IgD-negative memory B cell (primary cell): ENCODE data around the gene LTN1. TPM values are rescaled to one million over a fixed set of nuclear protein-coding genes. Genes with fewer than 3 reads are reported as not detected.
"Not testable (repeated sequence)": the region's sequence is repeated elsewhere in the genome, so short reads cannot be mapped to it uniquely, and the experiment has no call there.

Experiments
- H3K27ac Mint-ChIP-seq, 3 donors: one replicate each; pipeline ENCODE4 v1.8.0; 2020 to 2022; ENCODE audit warnings: mild to moderate bottlenecking in 3 of 3, mixed read lengths in 3 of 3, moderate library complexity in 1 of 3
- H3K27me3 Mint-ChIP-seq: one replicate; pipeline ENCODE4 v1.8.0; 2021; ENCODE audit warnings: mixed read lengths
- H3K36me3 Mint-ChIP-seq: one replicate; pipeline ENCODE4 v1.8.0; 2020; ENCODE audit warnings: mild to moderate bottlenecking, mixed read lengths
- H3K4me1 Mint-ChIP-seq, 3 donors: one replicate each; pipeline ENCODE4 v1.8.0; 2020 to 2022; ENCODE audit warnings: mixed read lengths in 3 of 3, mild to moderate bottlenecking in 1 of 3
- H3K4me3 Mint-ChIP-seq, 4 donors: one replicate each; pipeline ENCODE4 v1.8.0; 2020 to 2022; ENCODE audit warnings: mild to moderate bottlenecking in 4 of 4, mixed read lengths in 4 of 4, moderate library complexity in 3 of 4
- H3K9me3 Mint-ChIP-seq, 3 donors: one replicate each; pipeline ENCODE4 v1.8.0; 2020 to 2021; ENCODE audit warnings: mixed read lengths in 3 of 3, mild to moderate bottlenecking in 1 of 3
- polyA plus RNA-seq: library from polyadenylated mRNA; unstranded; fragments of 300-500 nt; fragmentation: Illumina TruSeq; gene quantifications from one replicate; pipeline ENCODE4 v1.2.3, GENCODE V29; 2021

The LTN1 gene
- polyA plus RNA-seq, 1 donor from 2014 or later = 15.6 TPM

- peaks cover 0 to 2% (median 0%) of the 10 kb centered on the region in 3 donors for H3K4me1 Mint-ChIP-seq
- H3K9me3 Mint-ChIP-seq = no peaks in the 10 kb centered on the region
- H3K27me3 Mint-ChIP-seq = no peaks in the 10 kb centered on the region
- H3K27ac Mint-ChIP-seq = peak overlapping the region in 1 of 3 donors; percentile 57
- peaks cover 14% of the 10 kb centered on the region for H3K36me3 Mint-ChIP-seq
- H3K4me3 Mint-ChIP-seq = no peak overlapping the region
Observed at GRCh38 chr21:28962465-28962864, 30.2 kb downstream of the LTN1 start.

GRCh38 chr21:28961927-28962326, 30.8 kb downstream of the LTN1 start:
- Mint-ChIP-seq H3K4me3 (no peak overlapping the region), H3K9me3 (no peaks in the 10 kb centered on the region), H3K27me3 (no peaks in the 10 kb centered on the region), H3K27ac (no peak overlapping the region), H3K4me1 (peaks cover 0 to 2% (median 0%) of the 10 kb centered on the region in 3 donors), H3K36me3 (peaks cover 14% of the 10 kb centered on the region)

DNA sequence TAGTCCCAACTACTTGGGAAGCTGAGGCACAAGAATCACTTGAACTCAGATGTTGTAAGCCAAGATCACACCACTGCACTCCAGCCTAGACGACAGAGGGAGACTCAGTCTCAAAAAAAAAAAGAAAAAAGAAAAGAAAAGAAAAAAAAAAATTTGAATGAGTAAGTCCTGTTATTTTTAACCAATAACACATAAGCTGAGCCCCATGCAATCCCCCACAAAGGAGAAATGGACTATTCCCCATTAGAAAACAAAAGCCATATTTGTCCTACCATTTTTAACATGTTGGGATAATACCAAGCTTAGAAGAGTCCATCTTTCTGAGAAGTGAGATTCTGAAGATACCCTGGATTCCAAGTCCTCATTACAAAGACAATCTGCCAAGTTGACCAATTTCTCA, 32.4 kb downstream of the LTN1 start:
- Mint-ChIP-seq H3K36me3 (peaks cover 13% of the 10 kb centered on the region), H3K4me3 (no peak overlapping the region), H3K4me1 (peaks cover 0 to 2% (median 0%) of the 10 kb centered on the region in 3 donors), H3K27ac (no peak overlapping the region), H3K27me3 (no peaks in the 10 kb centered on the region), H3K9me3 (no peaks in the 10 kb centered on the region)

DNA sequence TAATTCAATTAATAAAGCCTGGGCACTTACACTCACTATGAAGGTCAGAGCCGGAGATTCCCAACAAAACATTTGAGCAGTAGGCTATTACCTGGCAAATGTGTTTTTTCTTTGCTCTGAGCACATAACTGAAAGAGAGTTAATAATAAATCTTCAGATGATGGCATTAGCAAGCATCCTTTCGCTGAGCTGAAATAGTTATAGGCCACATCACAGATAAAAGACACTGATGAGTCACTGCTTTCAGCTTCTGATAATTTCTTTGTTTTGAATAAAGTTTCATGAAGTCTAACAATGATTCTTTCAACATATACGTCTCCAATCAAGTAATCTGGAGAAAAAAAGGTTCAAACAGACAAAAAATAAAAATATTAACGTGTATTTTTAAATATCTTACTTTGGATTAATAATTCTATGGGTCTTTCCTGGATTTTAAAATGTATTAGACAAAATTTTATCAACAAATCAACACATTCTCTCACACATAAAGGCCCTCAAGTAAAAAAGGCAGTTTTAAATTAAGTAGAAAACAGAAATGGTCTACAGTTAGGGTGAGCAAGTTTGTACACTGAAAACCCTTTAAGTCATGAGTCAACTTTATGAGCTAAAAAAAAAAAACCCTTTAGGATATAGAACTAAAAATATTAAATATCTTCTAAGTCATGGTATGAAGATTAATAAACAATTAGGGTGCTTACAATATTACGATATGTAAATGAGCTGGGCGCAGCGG, 33.1 kb downstream of the LTN1 start:
- peaks cover 0 to 3% (median 0%) of the 10 kb centered on the region in 3 donors for H3K4me1 Mint-ChIP-seq
- no peak overlapping the region for H3K4me3 Mint-ChIP-seq
- peaks cover 13% of the 10 kb centered on the region for H3K36me3 Mint-ChIP-seq
- H3K9me3 Mint-ChIP-seq = no peaks in the 10 kb centered on the region
- no peak overlapping the region for H3K27ac Mint-ChIP-seq
- H3K27me3 Mint-ChIP-seq = no peaks in the 10 kb centered on the region

DNA sequence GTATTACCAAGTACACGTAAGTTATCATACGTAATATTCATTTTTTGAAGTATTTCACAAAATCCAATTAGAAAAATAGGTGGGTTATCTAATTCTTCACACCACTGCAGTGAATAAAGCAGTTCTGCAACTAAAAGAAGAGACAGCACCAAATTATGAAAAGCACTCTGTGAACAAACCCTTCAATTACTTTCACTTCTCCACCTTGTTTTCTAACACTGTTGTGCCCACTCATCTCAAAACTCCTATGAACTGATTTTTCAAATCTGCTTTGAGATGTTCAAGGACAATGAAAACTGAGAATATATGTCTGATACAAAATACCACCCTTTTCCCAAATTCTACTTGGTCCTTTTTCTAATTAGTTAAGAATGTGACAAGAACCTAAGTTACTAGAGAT, 39.4 kb downstream of the LTN1 start:
- Mint-ChIP-seq H3K4me3 (no peak overlapping the region), H3K9me3 (no peaks in the 10 kb centered on the region), H3K27ac (no peak overlapping the region), H3K27me3 (no peaks in the 10 kb centered on the region), H3K36me3 (peaks cover 4% of the 10 kb centered on the region), H3K4me1 (peaks cover 0 to 2% (median 0%) of the 10 kb centered on the region in 3 donors)

- Mint-ChIP-seq H3K4me1 (peaks cover 0 to 2% (median 0%) of the 10 kb centered on the region in 3 donors), H3K9me3 (no peaks in the 10 kb centered on the region), H3K27ac (no peak overlapping the region), H3K4me3 (no peak overlapping the region), H3K27me3 (no peaks in the 10 kb centered on the region), H3K36me3 (peaks cover 4% of the 10 kb centered on the region)
Observed at GRCh38 chr21:28952686-28953085, 40.0 kb downstream of the LTN1 start.

GRCh38 chr21:28949318-28949717, 43.4 kb downstream of the LTN1 start:
- Mint-ChIP-seq H3K27ac (no peak overlapping the region), H3K36me3 (peaks cover 5% of the 10 kb centered on the region), H3K9me3 (no peaks in the 10 kb centered on the region), H3K4me1 (no peaks in the 10 kb centered on the region), H3K27me3 (no peaks in the 10 kb centered on the region), H3K4me3 (no peak overlapping the region)

GRCh38 chr21:28944296-28944695, 48.4 kb downstream of the LTN1 start:
- H3K4me1 Mint-ChIP-seq = no peaks in the 10 kb centered on the region
- H3K27me3 Mint-ChIP-seq = no peaks in the 10 kb centered on the region
- H3K4me3 Mint-ChIP-seq = no peak overlapping the region
- peaks cover 8% of the 10 kb centered on the region for H3K36me3 Mint-ChIP-seq
- no peak overlapping the region for H3K27ac Mint-ChIP-seq
- H3K9me3 Mint-ChIP-seq = no peaks in the 10 kb centered on the region

DNA sequence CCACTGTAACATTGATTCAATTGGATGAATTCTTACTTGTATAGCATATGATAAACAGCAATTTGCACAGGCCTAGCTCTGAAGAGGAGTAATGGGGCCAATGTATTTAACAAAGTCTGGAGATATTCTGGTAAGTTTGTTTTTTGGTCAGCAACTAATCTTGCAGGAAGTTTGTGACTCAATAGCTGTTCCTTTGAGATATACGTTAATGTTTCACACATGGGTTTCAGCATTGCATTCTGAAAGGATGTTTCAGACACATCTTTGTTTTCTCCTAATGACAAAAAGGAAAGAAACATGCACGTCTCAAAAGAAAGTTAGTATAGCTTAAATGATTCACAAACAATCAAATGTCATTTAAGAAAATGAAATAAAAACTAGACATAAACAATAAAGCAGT, 49.0 kb downstream of the LTN1 start:
- no peaks in the 10 kb centered on the region for H3K27me3 Mint-ChIP-seq
- H3K4me1 Mint-ChIP-seq = no peaks in the 10 kb centered on the region
- H3K4me3 Mint-ChIP-seq = no peak overlapping the region
- H3K36me3 Mint-ChIP-seq = peaks cover 8% of the 10 kb centered on the region
- no peak overlapping the region for H3K27ac Mint-ChIP-seq
- no peaks in the 10 kb centered on the region for H3K9me3 Mint-ChIP-seq

- peaks cover 16% of the 10 kb centered on the region for H3K36me3 Mint-ChIP-seq
- no peak overlapping the region for H3K4me3 Mint-ChIP-seq
- H3K27ac Mint-ChIP-seq = peak overlapping the region in 1 of 3 donors; percentile 77
- no peaks in the 10 kb centered on the region for H3K27me3 Mint-ChIP-seq
- no peaks in the 10 kb centered on the region for H3K4me1 Mint-ChIP-seq
- no peaks in the 10 kb centered on the region for H3K9me3 Mint-ChIP-seq
Observed at GRCh38 chr21:28938726-28939125, 54.0 kb downstream of the LTN1 start.

GRCh38 chr21:28937737-28938136, 54.9 kb downstream of the LTN1 start:
- Mint-ChIP-seq H3K27me3 (no peaks in the 10 kb centered on the region), H3K4me3 (no peak overlapping the region), H3K27ac (no peak overlapping the region), H3K4me1 (no peaks in the 10 kb centered on the region), H3K9me3 (no peaks in the 10 kb centered on the region), H3K36me3 (peaks cover 15% of the 10 kb centered on the region)

GRCh38 chr21:28936721-28937120, 56.0 kb downstream of the LTN1 start:
- no peak overlapping the region for H3K4me3 Mint-ChIP-seq
- no peaks in the 10 kb centered on the region for H3K9me3 Mint-ChIP-seq
- no peak overlapping the region for H3K27ac Mint-ChIP-seq
- H3K4me1 Mint-ChIP-seq = no peaks in the 10 kb centered on the region
- H3K27me3 Mint-ChIP-seq = no peaks in the 10 kb centered on the region
- H3K36me3 Mint-ChIP-seq = peaks cover 14% of the 10 kb centered on the region

DNA sequence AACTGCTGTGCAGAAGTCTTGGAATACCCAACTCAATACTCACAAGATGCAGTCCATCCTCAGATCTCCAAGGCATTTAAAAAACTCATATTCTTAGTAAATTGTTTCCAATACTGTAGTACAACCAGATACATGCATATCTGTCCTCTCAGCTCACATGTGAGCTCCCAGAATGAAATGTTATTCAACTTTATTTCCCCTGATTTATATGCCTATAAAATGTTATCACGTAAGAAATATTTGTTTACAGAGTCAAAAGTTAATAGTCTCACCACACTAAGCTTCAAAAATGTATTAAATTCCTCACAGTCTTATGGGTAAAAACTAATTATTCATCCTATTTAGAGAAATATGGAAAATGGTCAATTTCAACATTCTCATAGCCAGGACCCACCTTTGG, 56.6 kb downstream of the LTN1 start:
- H3K27me3 Mint-ChIP-seq = no peaks in the 10 kb centered on the region
- no peak overlapping the region for H3K4me3 Mint-ChIP-seq
- H3K9me3 Mint-ChIP-seq = no peaks in the 10 kb centered on the region
- H3K4me1 Mint-ChIP-seq = no peaks in the 10 kb centered on the region
- peaks cover 14% of the 10 kb centered on the region for H3K36me3 Mint-ChIP-seq
- H3K27ac Mint-ChIP-seq = no peak overlapping the region

DNA sequence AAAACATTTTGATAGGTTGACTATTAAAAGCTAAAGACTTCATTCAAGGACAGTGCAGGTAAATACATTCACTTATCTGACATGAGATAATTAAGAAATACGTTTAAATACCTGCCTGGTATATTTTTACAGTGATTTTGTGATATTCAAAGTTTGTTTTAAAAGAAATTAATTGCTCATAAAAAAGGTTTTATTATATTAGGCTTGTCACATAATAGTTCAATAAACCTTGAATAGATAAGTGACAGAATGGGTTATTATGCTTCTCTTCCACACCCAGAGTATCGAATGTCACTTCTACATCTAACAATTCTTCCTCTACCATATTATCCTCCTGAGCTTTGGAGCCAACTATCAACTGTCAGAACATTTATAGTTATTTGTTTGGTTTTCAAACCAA, 60.0 kb downstream of the LTN1 start:
- peaks cover 23% of the 10 kb centered on the region for H3K36me3 Mint-ChIP-seq
- no peak overlapping the region for H3K27ac Mint-ChIP-seq
- no peak overlapping the region for H3K4me3 Mint-ChIP-seq
- H3K27me3 Mint-ChIP-seq = no peaks in the 10 kb centered on the region
- no peaks in the 10 kb centered on the region for H3K4me1 Mint-ChIP-seq
- H3K9me3 Mint-ChIP-seq = no peaks in the 10 kb centered on the region

DNA sequence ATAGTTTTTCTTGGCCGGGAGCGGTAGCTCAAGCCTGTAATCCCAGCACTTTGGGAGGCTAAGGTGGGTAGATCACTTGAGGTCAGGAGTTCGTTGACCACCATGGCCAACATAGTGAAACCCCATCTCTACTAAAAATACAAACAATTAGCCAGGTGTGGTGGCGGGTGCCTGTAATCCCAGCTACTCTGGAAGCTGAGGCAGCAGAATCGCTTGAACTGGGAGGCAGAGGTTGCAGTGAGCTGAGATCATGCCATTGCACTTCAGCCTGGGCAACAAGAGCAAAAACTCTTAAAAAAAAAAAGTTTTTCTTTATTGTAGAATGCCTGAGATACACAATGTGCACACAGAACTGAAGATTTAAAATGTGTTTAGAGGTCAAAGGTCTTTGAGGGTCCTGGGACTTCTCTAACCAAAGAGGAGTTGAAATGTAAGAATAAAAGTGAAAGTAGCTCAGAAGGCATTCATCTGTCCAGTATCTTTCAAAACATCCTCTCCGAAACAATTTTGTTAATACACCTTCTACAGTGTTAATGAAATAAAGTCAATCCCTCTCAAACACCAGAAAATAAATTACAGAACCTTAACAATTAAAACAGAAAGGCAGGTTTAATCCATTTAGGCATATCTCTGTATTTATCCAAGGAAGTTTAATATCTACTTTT, 60.8 kb downstream of the LTN1 start:
- Mint-ChIP-seq H3K36me3 (peaks cover 26% of the 10 kb centered on the region), H3K27ac (peak overlapping the region in 1 of 3 donors; percentile 47)
- H3K27me3 Mint-ChIP-seq, H3K4me3 Mint-ChIP-seq, H3K4me1 Mint-ChIP-seq, H3K9me3 Mint-ChIP-seq: not testable (repeated sequence)
